Type B pancreatic cell (in vitro differentiated cells): Measurements from ENCODE around the gene OR2T3. TPM values are rescaled to one million over a fixed set of nuclear protein-coding genes. Genes with fewer than 3 reads are reported as not detected.
"Not testable (repeated sequence)": the region's sequence is repeated elsewhere in the genome, so short reads cannot be mapped to it uniquely, and the experiment has no call there.

ENCODE experiments used
- DNase-seq: peaks from one replicate; pipeline ENCODE4 v3.0.0; 2021; ENCODE audit warnings: mixed read lengths; ENCODE audit not compliant: unreplicated experiment; ENCODE audit errors: extremely low spot score
- H3K27ac Mint-ChIP-seq: 2 replicates; pipeline ENCODE4 v1.8.0; 2021; ENCODE audit warnings: mild to moderate bottlenecking, mixed read lengths
- H3K27me3 Mint-ChIP-seq: 2 replicates; pipeline ENCODE4 v1.8.0; 2021; ENCODE audit warnings: mixed read lengths
- H3K36me3 Mint-ChIP-seq: 2 replicates; pipeline ENCODE4 v1.8.0; 2021; ENCODE audit warnings: mixed read lengths
- H3K4me1 Mint-ChIP-seq: one replicate; pipeline ENCODE4 v1.8.0; 2021; ENCODE audit warnings: mixed read lengths; ENCODE audit not compliant: unreplicated experiment
- H3K4me3 Mint-ChIP-seq: 2 replicates; pipeline ENCODE4 v1.8.0; 2021; ENCODE audit warnings: mild to moderate bottlenecking, mixed read lengths
- H3K9me3 Mint-ChIP-seq: 2 replicates; pipeline ENCODE4 v1.8.0; 2021; ENCODE audit warnings: mixed read lengths
- long read RNA-seq: library from polyadenylated mRNA; unstranded; transcript quantifications from one replicate; pipeline ENCODE4 v2.0.0, GENCODE V29; 2020
- total RNA-seq: library from RNA; stranded (reverse); gene quantifications from 2 replicates; pipeline ENCODE4 v1.2.1, GENCODE V29; 2021; ENCODE audit warnings: low replicate concordance

Gene OR2T3, protein sequence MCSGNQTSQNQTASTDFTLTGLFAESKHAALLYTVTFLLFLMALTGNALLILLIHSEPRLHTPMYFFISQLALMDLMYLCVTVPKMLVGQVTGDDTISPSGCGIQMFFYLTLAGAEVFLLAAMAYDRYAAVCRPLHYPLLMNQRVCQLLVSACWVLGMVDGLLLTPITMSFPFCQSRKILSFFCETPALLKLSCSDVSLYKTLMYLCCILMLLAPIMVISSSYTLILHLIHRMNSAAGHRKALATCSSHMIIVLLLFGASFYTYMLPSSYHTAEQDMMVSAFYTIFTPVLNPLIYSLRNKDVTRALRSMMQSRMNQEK
- total RNA-seq: not detected in 2 replicates
- long read RNA-seq: 0 reads

DNA sequence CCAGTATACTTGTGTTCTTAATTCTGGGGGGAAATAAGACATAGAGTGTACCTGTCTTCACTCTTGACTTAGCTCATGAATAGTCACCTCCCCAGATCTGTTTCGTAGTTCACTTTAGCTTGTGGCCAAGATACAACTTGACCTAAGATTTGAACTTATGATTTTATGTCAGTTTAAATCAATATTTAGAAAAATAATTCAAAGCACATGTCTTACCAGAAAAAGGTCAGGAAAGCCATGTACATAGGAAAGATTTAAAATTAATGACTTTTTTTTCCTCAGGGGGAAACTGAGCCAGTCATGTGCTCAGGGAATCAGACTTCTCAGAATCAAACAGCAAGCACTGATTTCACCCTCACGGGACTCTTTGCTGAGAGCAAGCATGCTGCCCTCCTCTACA is at the start of gene OR2T3:
OR2T3 (plus strand) TSS at position 301 of the 400 bp plus-strand sequence; CDS start at position 301, 0 bp downstream.
- H3K9me3 Mint-ChIP-seq, H3K4me3 Mint-ChIP-seq, H3K4me1 Mint-ChIP-seq, H3K36me3 Mint-ChIP-seq, H3K27me3 Mint-ChIP-seq, DNase-seq, H3K27ac Mint-ChIP-seq: not testable (repeated sequence)

DNA sequence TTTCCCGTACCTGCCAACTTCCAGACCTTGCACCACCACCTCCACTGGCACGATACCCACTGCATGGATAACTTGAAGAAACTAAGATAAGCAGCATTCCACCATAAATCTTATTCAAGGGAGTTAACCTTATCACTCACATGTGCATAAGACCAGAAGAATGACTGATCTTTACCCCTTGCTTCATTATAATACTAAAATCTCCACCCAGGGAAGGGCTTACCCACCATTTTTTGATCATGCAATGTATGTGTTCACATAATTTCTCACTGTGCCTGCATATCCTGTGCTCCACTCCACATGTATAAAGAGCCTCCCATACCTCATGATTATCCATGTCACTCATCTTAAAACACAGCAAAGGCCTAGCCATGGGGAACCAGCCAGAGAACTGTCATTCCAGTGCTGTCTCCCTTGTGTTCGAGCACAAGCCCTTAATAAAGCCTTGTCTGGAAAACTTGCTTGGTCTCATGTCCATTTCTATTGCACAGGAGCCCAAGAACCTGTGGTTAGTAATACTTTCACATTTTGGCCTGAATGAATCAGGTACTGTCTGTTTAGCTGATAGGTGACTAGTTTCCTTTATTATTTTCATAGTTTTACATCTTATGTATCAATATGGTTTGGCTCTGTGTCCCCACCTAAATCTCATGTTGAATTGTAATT is 45.5 kb upstream of the OR2T3 start:
- DNase-seq, H3K27ac Mint-ChIP-seq, H3K4me3 Mint-ChIP-seq, H3K4me1 Mint-ChIP-seq, H3K36me3 Mint-ChIP-seq, H3K27me3 Mint-ChIP-seq: not testable (repeated sequence)
- H3K9me3 Mint-ChIP-seq: peaks cover 22% of the 10 kb centered on the region

DNA sequence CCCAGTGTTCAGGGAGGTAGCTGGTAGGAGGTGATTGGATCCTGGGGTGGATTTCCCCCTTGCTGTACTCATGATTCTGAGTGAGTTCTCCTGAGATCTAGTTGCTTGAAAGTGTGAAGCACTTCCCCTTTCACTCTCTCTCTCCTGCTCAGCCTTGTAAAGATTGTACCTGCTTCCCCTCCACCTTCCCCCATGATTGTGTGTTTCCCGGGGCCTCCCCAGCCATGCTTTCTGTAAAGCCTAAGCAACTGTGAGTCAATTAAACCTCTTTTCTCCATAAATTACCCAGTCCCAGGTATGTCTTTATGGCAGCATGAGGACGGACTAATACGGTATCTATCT is 45.0 kb upstream of the OR2T3 start:
- not testable (repeated sequence) for H3K27me3 Mint-ChIP-seq, H3K36me3 Mint-ChIP-seq, H3K4me1 Mint-ChIP-seq, DNase-seq, H3K27ac Mint-ChIP-seq, H3K4me3 Mint-ChIP-seq
- H3K9me3 Mint-ChIP-seq: peaks cover 19% of the 10 kb centered on the region

DNA sequence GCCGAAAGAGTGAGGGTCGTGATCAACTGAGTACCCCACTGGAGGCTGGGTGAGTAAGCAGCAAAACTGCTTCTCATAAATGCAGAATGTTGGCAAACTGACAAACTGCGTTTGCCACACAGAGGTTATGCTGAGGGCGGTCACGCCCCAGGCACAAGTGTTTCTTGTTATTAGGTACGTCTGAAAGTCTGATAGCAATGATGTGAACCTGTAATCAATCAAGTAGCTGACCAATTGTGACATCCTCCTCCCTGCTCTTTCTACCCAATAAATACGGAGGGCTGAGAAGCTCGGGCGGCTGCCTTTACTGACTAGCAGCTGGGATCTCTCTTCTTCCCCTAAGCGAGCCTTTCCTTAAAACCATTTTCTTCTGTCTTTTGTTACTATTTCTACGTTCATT is 41.5 kb upstream of the OR2T3 start:
- not testable (repeated sequence) for H3K4me3 Mint-ChIP-seq, DNase-seq, H3K4me1 Mint-ChIP-seq, H3K36me3 Mint-ChIP-seq, H3K27me3 Mint-ChIP-seq, H3K27ac Mint-ChIP-seq
- peaks cover 14% of the 10 kb centered on the region for H3K9me3 Mint-ChIP-seq

DNA sequence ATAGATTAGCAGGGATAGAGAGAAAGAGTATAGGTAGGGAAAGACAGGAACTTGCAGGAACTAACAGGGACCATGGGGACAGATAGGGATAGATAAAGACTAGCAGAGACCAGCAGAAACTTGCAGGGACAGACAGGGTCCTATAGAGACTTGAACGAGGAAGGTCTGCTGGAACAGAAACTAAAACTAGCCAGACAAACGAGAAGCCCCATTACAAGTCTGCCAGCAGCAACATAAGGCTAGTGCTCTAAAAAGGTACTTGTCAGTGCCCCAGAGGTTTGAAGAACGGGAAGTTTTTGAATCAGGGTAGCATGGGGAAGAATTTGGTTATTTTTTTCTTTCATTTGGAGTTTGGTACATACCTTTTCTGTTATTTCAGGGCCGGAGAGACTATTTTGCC is 41.0 kb upstream of the OR2T3 start:
- not testable (repeated sequence) for H3K4me3 Mint-ChIP-seq, H3K27me3 Mint-ChIP-seq, H3K4me1 Mint-ChIP-seq, H3K27ac Mint-ChIP-seq, DNase-seq, H3K36me3 Mint-ChIP-seq
- peaks cover 14% of the 10 kb centered on the region for H3K9me3 Mint-ChIP-seq

DNA sequence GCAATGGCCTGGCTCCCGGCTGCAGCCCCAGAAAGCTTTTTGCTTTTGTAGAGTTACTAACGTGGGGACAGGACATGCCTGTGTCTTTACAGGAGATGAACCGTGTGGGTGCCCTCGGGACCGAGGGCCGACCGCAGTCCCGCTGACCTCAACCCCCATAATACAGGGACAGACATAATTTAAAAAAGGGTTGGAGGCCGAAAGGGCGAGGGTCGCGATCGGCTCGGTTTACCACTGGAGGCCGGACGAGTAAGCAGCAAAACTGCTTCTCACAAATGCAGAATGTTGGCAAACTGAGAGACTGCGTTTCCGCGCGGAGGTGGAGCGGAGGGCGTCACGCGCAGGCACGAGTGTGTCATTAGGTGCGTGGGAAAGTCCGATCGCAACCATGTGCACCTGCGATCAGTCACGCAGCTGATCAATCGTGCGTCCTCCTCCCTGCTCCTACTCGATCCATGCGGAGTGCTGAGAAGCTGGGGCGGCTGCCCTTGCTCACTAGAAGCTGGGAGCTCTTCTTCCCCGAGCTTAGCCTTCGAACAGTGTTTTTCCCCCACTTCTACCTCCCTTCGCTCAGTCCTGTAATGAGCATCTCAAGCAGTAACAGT is 39.2 kb upstream of the OR2T3 start:
- not testable (repeated sequence) for H3K4me1 Mint-ChIP-seq, H3K27me3 Mint-ChIP-seq, H3K36me3 Mint-ChIP-seq, H3K27ac Mint-ChIP-seq, H3K4me3 Mint-ChIP-seq, DNase-seq
- peaks cover 14% of the 10 kb centered on the region for H3K9me3 Mint-ChIP-seq

DNA sequence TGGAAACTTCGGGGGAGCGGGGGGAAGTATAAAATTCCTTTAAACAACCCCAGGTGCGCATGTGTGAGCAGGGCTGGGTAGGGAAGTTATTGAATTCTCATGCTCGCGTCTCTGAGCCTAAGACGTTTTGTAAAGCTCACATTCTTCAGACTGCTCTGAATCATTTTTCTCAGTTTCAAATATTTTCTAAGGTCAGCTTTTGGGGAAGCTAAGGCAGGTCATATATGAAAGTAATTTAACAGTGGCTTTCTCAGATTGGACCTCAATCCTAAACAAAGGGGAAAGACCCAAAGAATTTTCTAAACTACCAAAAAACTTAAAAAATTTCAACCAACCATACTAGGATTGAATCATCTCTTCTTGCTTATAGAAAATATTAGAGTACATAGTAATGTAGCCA is 38.2 kb upstream of the OR2T3 start:
- H3K4me1 Mint-ChIP-seq, H3K27me3 Mint-ChIP-seq, H3K4me3 Mint-ChIP-seq, H3K27ac Mint-ChIP-seq, H3K36me3 Mint-ChIP-seq, DNase-seq: not testable (repeated sequence)
- peaks cover 14% of the 10 kb centered on the region for H3K9me3 Mint-ChIP-seq

DNA sequence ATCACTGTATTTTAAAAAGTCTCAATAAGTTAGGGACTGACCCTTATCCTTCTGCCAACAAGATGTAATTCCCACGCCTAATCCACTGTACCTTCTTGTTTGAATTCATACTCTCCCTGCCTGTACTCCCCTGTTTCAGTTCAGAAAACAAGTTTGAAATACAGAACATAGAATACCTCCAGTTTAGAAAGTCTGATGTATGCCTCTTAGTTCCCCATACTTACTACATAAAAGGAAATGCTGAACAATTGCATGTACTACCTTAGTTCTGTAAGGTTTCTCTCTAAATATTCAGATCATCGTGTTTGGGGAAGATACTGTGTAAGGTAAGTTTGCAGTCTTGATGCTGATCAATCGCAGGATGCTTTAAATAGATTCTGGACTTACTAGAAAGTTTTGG is 36.8 kb upstream of the OR2T3 start:
- not testable (repeated sequence) for DNase-seq, H3K4me1 Mint-ChIP-seq, H3K36me3 Mint-ChIP-seq, H3K4me3 Mint-ChIP-seq, H3K27ac Mint-ChIP-seq, H3K27me3 Mint-ChIP-seq, H3K9me3 Mint-ChIP-seq

DNA sequence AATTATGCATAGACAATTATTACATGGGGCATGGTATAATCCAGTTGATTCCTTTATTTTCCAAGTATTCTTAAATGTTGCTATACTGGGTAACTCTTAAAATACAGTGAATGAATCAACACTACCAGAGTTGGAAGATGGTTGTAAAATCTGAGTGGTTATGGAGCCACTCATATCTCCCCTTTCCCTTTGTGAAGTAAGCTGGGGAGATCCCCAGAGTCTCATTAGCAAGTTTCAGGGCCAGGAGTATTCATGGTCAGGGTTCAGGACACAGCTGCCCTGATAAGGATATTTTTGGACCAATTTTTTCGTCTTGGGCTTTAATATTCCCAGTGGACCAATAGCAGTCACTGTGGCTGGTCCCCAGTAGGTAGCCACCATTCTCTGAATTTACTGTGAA is 34.5 kb upstream of the OR2T3 start:
- not testable (repeated sequence) for H3K36me3 Mint-ChIP-seq, H3K9me3 Mint-ChIP-seq, DNase-seq, H3K4me3 Mint-ChIP-seq, H3K4me1 Mint-ChIP-seq, H3K27me3 Mint-ChIP-seq, H3K27ac Mint-ChIP-seq

DNA sequence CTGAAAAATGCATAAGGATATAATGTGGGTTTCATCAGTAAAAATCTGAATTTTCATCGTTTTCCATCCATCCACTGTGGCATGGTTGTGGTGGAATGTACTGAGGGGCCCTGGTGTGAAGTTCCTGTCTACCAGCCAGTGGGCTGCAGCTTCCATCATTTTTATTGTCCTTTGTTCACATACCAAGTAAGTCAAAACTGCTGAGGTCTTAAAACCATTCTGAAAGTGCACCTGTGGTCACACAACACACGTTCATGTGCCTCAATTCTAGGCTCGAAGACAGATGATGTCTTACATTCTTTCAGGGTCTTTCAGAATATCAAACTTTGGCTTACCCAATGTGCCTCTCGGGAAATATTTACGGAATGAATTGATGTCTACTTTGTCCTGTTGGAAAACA is 33.9 kb upstream of the OR2T3 start:
- H3K4me3 Mint-ChIP-seq, H3K4me1 Mint-ChIP-seq, H3K27me3 Mint-ChIP-seq, H3K9me3 Mint-ChIP-seq, H3K27ac Mint-ChIP-seq, DNase-seq, H3K36me3 Mint-ChIP-seq: not testable (repeated sequence)

DNA sequence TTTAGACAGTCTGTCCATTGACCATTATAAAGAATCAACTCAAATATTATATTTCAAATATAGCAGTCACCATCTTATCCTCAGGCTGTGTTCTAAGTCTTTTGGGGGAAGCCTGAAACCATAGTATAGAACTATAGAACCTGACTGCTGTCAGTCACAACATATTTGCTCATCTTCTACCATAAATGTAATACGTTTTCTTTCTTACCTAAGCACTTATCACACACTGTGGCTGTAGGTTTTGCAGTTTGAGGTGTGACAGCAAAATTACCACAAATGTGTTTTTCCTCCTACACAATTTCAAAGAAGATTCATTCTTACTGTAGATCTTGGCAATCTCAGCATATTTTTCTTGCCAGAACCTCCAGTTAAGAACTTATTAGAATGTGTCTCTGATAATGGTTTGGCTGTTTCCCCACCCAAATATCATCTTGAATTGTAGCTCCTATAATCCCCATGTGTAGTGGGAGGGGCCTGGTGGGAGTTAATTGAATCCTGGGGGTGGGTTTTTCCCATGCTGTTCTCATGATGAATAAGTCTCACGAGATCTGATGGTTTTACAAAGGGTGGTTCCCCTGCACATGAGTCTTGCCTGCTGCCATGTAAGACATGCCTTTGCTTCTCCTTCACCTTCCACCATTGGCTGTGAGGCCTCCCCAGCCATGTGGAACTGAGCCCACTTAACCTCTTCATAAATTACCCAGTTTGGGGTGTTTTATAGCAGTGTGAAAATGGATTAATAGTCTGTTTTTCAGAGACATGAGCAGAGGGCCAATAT is 30.5 kb upstream of the OR2T3 start:
- H3K27me3 Mint-ChIP-seq, H3K4me3 Mint-ChIP-seq, H3K4me1 Mint-ChIP-seq, DNase-seq, H3K27ac Mint-ChIP-seq, H3K9me3 Mint-ChIP-seq, H3K36me3 Mint-ChIP-seq: not testable (repeated sequence)

DNA sequence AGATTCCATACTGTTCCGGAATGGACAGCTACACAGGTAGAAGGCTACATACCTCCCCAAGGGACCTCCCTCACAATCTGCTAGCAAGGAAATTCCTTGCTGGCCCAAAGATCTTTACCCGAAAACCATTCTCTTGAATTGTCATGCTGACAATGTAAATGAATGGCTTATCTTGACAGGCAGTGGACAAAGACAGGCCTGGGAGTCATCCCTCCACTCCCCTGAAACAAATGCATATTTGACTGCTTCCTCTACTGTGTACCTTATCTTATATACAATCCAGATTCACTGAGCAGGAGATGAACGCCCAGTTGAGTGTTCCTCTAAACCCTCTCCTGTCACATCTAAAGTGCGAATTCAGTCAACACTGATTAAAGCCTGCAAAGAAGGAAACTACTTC is 28.5 kb upstream of the OR2T3 start:
- not testable (repeated sequence) for DNase-seq, H3K27me3 Mint-ChIP-seq, H3K4me1 Mint-ChIP-seq, H3K4me3 Mint-ChIP-seq, H3K27ac Mint-ChIP-seq, H3K9me3 Mint-ChIP-seq, H3K36me3 Mint-ChIP-seq

DNA sequence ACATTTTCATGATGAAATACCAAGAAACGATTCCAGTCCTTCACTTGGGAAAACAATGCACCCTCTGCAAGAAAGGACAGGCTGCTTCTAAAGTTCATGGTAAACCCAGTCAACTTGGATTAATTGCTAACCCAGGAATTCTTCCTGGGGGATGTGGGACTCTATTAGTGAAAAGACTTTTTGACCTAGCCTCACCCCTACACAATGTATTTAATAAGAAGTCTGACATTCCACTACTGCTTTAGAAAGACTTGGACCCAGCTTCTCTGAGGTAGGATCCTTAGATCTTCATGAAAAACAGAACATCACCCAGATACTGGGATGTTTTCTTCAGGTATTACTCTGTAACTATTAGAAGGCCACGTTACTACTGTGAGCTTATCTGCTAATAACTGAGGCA is 27.8 kb upstream of the OR2T3 start, which contains the start of gene OR2T2:
OR2T2 (plus strand) TSS at position 239 of the 400 bp plus-strand sequence. CDS start 7,161 bp downstream, outside the sequence.
- H3K4me3 Mint-ChIP-seq, H3K9me3 Mint-ChIP-seq, H3K4me1 Mint-ChIP-seq, DNase-seq, H3K36me3 Mint-ChIP-seq, H3K27ac Mint-ChIP-seq, H3K27me3 Mint-ChIP-seq: not testable (repeated sequence)
